ENCODE results near the gene CD58.

Gene CD58

GRCh38 chr1:116478621-116479020, 92.2 kb downstream of the CD58 start:
- no peak for DNase-seq
- no peak overlapping the region for H3K27ac Mint-ChIP-seq
- no peaks in the 10 kb centered on the region for H3K4me1 Mint-ChIP-seq
- TF ChIP-seq, protein P1, sequence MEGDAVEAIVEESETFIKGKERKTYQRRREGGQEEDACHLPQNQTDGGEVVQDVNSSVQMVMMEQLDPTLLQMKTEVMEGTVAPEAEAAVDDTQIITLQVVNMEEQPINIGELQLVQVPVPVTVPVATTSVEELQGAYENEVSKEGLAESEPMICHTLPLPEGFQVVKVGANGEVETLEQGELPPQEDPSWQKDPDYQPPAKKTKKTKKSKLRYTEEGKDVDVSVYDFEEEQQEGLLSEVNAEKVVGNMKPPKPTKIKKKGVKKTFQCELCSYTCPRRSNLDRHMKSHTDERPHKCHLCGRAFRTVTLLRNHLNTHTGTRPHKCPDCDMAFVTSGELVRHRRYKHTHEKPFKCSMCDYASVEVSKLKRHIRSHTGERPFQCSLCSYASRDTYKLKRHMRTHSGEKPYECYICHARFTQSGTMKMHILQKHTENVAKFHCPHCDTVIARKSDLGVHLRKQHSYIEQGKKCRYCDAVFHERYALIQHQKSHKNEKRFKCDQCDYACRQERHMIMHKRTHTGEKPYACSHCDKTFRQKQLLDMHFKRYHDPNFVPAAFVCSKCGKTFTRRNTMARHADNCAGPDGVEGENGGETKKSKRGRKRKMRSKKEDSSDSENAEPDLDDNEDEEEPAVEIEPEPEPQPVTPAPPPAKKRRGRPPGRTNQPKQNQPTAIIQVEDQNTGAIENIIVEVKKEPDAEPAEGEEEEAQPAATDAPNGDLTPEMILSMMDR (IDR thresholded peaks at IDR 0.05), result no peak
- H3K4me3 Mint-ChIP-seq, result no peak overlapping the region
- H3K27me3 Mint-ChIP-seq (ENCODE audit: low read depth, poor library complexity), result no peaks in the 10 kb centered on the region
- H3K36me3 Mint-ChIP-seq (ENCODE audit: low read depth), result no peaks in the 10 kb centered on the region
- no peaks in the 10 kb centered on the region for H3K9me3 Mint-ChIP-seq

GRCh38 chr1:116477429-116477828, 93.4 kb downstream of the CD58 start:
- Mint-ChIP-seq H3K4me3 (no peak overlapping the region), H3K9me3 (no peaks in the 10 kb centered on the region), H3K36me3 (ENCODE audit: low read depth) (no peaks in the 10 kb centered on the region), H3K27me3 (ENCODE audit: low read depth, poor library complexity) (no peaks in the 10 kb centered on the region), H3K4me1 (peaks cover 4% of the 10 kb centered on the region), H3K27ac (no peak overlapping the region)
- no peak for DNase-seq
- TF ChIP-seq, protein P1 (IDR thresholded peaks at IDR 0.05), result no peak

GRCh38 chr1:116476321-116476720, 94.5 kb downstream of the CD58 start:
- no peak overlapping the region for H3K27ac Mint-ChIP-seq
- DNase-seq, result no peak
- H3K4me3 Mint-ChIP-seq, result no peak overlapping the region
- H3K27me3 Mint-ChIP-seq (ENCODE audit: low read depth, poor library complexity), result no peaks in the 10 kb centered on the region
- no peaks in the 10 kb centered on the region for H3K36me3 Mint-ChIP-seq (ENCODE audit: low read depth)
- peaks cover 15% of the 10 kb centered on the region for H3K4me1 Mint-ChIP-seq
- TF ChIP-seq, protein P1 (IDR thresholded peaks at IDR 0.05), result no peak
- no peaks in the 10 kb centered on the region for H3K9me3 Mint-ChIP-seq

DNA sequence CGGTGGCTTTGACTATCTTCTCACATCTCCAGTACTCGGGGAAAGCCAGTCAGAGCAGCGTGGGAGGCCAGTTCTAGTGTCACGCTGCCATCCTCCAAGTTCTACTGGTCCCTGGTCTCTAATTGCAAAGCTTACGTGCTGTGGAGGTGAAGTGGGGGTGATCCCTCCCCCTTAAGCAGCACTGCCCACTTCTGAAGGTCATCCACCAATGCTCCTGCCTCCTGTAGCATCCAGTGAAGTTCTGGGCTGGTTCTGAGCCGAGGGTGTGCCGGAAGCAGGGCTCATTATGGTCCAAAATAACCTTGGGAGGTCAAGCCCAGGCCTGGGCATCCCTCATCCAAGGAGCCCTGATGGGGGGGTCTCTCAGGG, 95.0 kb downstream of the CD58 start:
- H3K27me3 Mint-ChIP-seq (ENCODE audit: low read depth, poor library complexity), result no peaks in the 10 kb centered on the region
- TF ChIP-seq, protein P1 (IDR thresholded peaks at IDR 0.05), result no peak
- no peak overlapping the region for H3K27ac Mint-ChIP-seq
- no peaks in the 10 kb centered on the region for H3K36me3 Mint-ChIP-seq (ENCODE audit: low read depth)
- H3K9me3 Mint-ChIP-seq, result no peaks in the 10 kb centered on the region
- peaks cover 17% of the 10 kb centered on the region for H3K4me1 Mint-ChIP-seq
- no peak overlapping the region for H3K4me3 Mint-ChIP-seq
- no peak for DNase-seq

DNA sequence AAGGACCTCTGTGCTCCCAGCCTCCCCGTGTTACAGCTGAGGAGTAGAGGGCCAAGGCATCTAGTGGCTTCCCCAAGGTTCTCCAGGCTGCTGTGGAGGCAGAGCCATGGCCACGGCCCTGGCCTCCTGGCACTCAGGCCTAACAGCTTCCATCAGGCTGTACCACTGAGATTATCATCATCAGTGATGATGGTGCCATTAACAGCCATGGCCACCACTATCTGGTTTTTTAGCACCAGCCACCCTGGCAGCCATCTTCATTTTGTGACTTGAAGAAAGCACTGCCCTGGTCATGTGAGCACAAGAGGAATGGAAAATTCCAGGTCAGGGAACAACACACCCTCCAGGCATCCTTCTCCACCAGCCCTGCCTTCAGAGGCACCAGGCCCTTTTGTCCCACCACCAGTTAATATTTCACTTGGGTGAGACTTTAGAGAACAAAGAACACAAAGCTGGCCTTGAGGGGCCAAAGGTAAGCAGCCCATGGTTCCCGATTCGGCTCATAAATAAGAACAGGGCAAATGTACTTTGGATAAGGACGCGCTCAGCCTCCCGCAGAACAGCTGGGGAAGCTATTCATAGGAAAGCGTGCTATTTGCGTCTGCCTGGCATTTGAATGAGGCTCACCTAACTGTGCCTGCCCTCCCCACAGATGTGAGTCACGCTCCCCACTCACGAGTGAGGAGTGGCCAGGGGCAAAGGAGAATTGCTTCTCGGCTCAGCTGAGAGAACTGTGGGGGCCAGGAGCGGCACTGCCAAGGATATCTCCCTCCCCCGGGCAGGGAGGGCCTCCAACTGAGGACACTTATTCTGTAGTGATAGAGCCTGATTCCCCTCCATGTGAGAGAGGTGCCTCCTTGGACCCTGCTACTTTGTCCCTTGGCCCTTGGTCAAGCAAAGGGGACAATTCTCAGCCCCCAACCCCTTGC, 95.6 kb downstream of the CD58 start:
- no peaks in the 10 kb centered on the region for H3K36me3 Mint-ChIP-seq (ENCODE audit: low read depth)
- TF ChIP-seq, protein P1 (IDR thresholded peaks at IDR 0.05), result no peak
- no peak overlapping the region for H3K27ac Mint-ChIP-seq
- H3K9me3 Mint-ChIP-seq, result no peaks in the 10 kb centered on the region
- H3K27me3 Mint-ChIP-seq (ENCODE audit: low read depth, poor library complexity), result no peaks in the 10 kb centered on the region
- no peak overlapping the region for H3K4me3 Mint-ChIP-seq
- no peak for DNase-seq
- H3K4me1 Mint-ChIP-seq, result peaks cover 17% of the 10 kb centered on the region
